Endothelial cell of umbilical vein (primary cell): Measurements from ENCODE around the gene FAM184B. TPM values are rescaled to one million over a fixed set of nuclear protein-coding genes. Genes with fewer than 3 reads are reported as not detected.

Experiments used
- BruUV-seq: library from RNA; stranded (reverse); fragments of 400-500 nt; replicated peaks from 2 replicates; lab custom pipeline; 2021; lab: Mats Ljungman, UMichigan
- CTCF ChIA-PET: fragments of 300-600, 350-600 bp; sonication (Branson Sonifier 250); formaldehyde crosslinking; loops from one replicate; lab custom pipeline; 2021; ENCODE audit warnings: antibody characterized with exemption, inconsistent platforms; lab: Charles Lee
- POLR2A ChIA-PET: fragments of 300-600, 350-600 bp; sonication (Branson Sonifier 250); formaldehyde crosslinking; loops from one replicate; lab custom pipeline; 2021; ENCODE audit warnings: antibody characterized with exemption, inconsistent platforms; lab: Charles Lee
- DNase-seq: peaks from one replicate; pipeline ENCODE4 v3.0.0-alpha.2; 2011; ENCODE audit warnings: low read depth, low spot score
- FAIRE-seq: peaks from 2 replicates; lab custom pipeline; 2011; peaks lifted over from hg19 to GRCh38; lab: Jason Lieb, UNC
- H2AFZ ChIP-seq: 2 replicates; pipeline ENCODE4 v1.6.0; 2012; ENCODE audit warnings: low read depth, low read length, control low read depth, inconsistent platforms
- H3K27ac ChIP-seq: 2 replicates; pipeline ENCODE4 v1.5.1; 2011; ENCODE audit warnings: low read depth, mild to moderate bottlenecking, control low read depth, low read length, moderate library complexity; ENCODE audit not compliant: insufficient read depth
- H3K27me3 ChIP-seq, 2 experiments: 2 replicates each; pipeline versions ENCODE4 v1.6.0 to v1.6.1; 2011; ENCODE audit warnings: low read length in 2 of 2, mixed read lengths in 1 of 2; ENCODE audit not compliant: control insufficient read depth in 2 of 2, insufficient read depth in 2 of 2
- H3K36me3 ChIP-seq, 2 experiments: 2 replicates in 1 of 2; 3 replicates in 1 of 2; pipeline ENCODE4 v1.5.1; 2011; ENCODE audit warnings: low read length in 2 of 2, mild to moderate bottlenecking in 1 of 2, moderate library complexity in 1 of 2; ENCODE audit not compliant: control insufficient read depth in 2 of 2, insufficient read depth in 2 of 2; ENCODE audit errors: extremely low read depth in 1 of 2
- H3K4me1 ChIP-seq: 3 replicates; pipeline ENCODE4 v1.5.1; 2011; ENCODE audit warnings: mild to moderate bottlenecking, low read length; ENCODE audit not compliant: control insufficient read depth, insufficient read depth; ENCODE audit errors: extremely low read depth
- H3K4me2 ChIP-seq: 2 replicates; pipeline ENCODE4 v1.6.1; 2011; ENCODE audit warnings: low read length, control low read depth, mixed read lengths; ENCODE audit not compliant: insufficient read depth
- H3K4me3 ChIP-seq, 3 experiments: fragments of 200-600 bp in 1 of 3; sonication (generic), shearing (Covaris generic) in 1 of 3; replicated peaks in 1 of 3; 2 replicates each; pipeline ENCODE4 v1.5.1; 2011 to 2016; ENCODE audit warnings: control low read depth in 3 of 3, low read length in 3 of 3, mild to moderate bottlenecking in 2 of 3, inconsistent platforms in 1 of 3, low read depth in 1 of 3, moderate library complexity in 1 of 3; ENCODE audit not compliant: insufficient read depth in 1 of 3
- H3K79me2 ChIP-seq: 2 replicates; pipeline ENCODE4 v1.6.0; 2012; ENCODE audit warnings: low read length, inconsistent platforms; ENCODE audit not compliant: control insufficient read depth, insufficient read depth
- H3K9ac ChIP-seq: replicated peaks from 2 replicates; pipeline ENCODE3; 2011; ENCODE audit warnings: low read length, control low read depth; ENCODE audit not compliant: insufficient read depth; ENCODE audit errors: extremely low read depth
- H3K9me1 ChIP-seq: replicated peaks from 3 replicates; pipeline ENCODE4 v1.6.0; 2011; ENCODE audit warnings: mild to moderate bottlenecking, low read length; ENCODE audit not compliant: control insufficient read depth, insufficient read depth; ENCODE audit errors: extremely low read depth
- H3K9me3 ChIP-seq: replicated peaks from 2 replicates; pipeline ENCODE4 v1.5.1; 2012; ENCODE audit warnings: low read length, inconsistent platforms; ENCODE audit not compliant: control insufficient read depth, insufficient read depth
- H4K20me1 ChIP-seq: replicated peaks from 2 replicates; pipeline ENCODE3; 2011; ENCODE audit warnings: mild to moderate bottlenecking, low read length; ENCODE audit not compliant: control insufficient read depth, insufficient read depth; ENCODE audit errors: extremely low read depth
- CTCF ChIP-seq, 2 donors: IDR thresholded peaks; 1 replicate in 1 of 2; 2 replicates in 1 of 2; pipeline ENCODE4 v1.5.1; 2011; ENCODE audit warnings: low read length in 2 of 2, mild to moderate bottlenecking in 2 of 2, moderate library complexity in 2 of 2, control low read depth in 1 of 2, inconsistent platforms in 1 of 2, low read depth in 1 of 2; ENCODE audit not compliant: insufficient read depth in 1 of 2; ENCODE audit errors: extremely low read depth in 1 of 2
- EZH2 ChIP-seq: IDR thresholded peaks from 2 replicates; pipeline ENCODE4 v1.6.1; 2012; ENCODE audit warnings: borderline replicate concordance, low read depth, mild to moderate bottlenecking, moderate library complexity, low read length, inconsistent platforms; ENCODE audit not compliant: severe bottlenecking
- FOS ChIP-seq: IDR thresholded peaks from 2 replicates; pipeline ENCODE4 v1.6.1; 2011; ENCODE audit warnings: mild to moderate bottlenecking, low read length, moderate library complexity, borderline replicate concordance; ENCODE audit not compliant: insufficient read depth
- GATA2 ChIP-seq: IDR thresholded peaks from 2 replicates; pipeline ENCODE4 v1.7.0; 2011; ENCODE audit warnings: low read depth, mild to moderate bottlenecking, moderate library complexity, mixed read lengths, low read length; ENCODE audit not compliant: insufficient read length, insufficient read depth
- JUN ChIP-seq: IDR thresholded peaks from 2 replicates; pipeline ENCODE4 v1.6.1; 2011; ENCODE audit warnings: borderline replicate concordance, low read depth; ENCODE audit not compliant: insufficient read length, insufficient read depth
- MAX ChIP-seq: IDR thresholded peaks from 2 replicates; pipeline ENCODE4 v1.6.1; 2011; ENCODE audit not compliant: insufficient read depth, insufficient read length
- MYC ChIP-seq: IDR thresholded peaks from one replicate; pipeline ENCODE4 v1.6.1; 2011; ENCODE audit warnings: mild to moderate bottlenecking, low read depth, low read length
- POLR2A ChIP-seq: IDR thresholded peaks from 2 replicates; pipeline ENCODE4 v1.6.1; 2012; ENCODE audit warnings: low read depth, mild to moderate bottlenecking, control low read depth, low read length
- POLR2AphosphoS5 ChIP-seq: IDR thresholded peaks from 2 replicates; pipeline ENCODE4 v1.6.1; 2012; ENCODE audit warnings: low read depth, mild to moderate bottlenecking, control low read depth, low read length, moderate library complexity; ENCODE audit not compliant: insufficient read depth
- dilution Hi-C: fragments of 300-500 bp; cut with MboI; formaldehyde crosslinking; loops from one replicate; pipeline ENCODE4 v1.15.0; 2019; ENCODE audit warnings: low sequenced_read_pairs; ENCODE audit not compliant: extremely low pct_ligation_motif_present
- intact Hi-C: fragments of 100-400 bp; cut with micrococcal nuclease; formaldehyde crosslinking; loops from one replicate; pipeline ENCODE4 v1.10.0; 2022
- polyA plus RNA-seq, 4 experiments: library from polyadenylated mRNA; depleted of rRNA in 3 of 4; stranded (reverse) in 3 of 4; unstranded in 1 of 4; fragments of >200 nt; gene quantifications; 2 replicates each; pipeline versions ENCODE4 v1.2.1 to v1.2.3, GENCODE V29; 2011 to 2012; ENCODE audit warnings: missing spikeins in 1 of 4
- total RNA-seq: library from RNA; stranded (reverse); gene quantifications from 2 replicates; pipeline ENCODE4 v1.2.3, GENCODE V29; 2021

The FAM184B gene
- total and polyA plus RNA-seq, 2 donors (not counting 3 experiments of a cell fraction or from before 2014, with no cell fraction given) = not detected

- Histone ChIP-seq H2AFZ (no peak overlapping the region), H3K4me3 (no peak overlapping the region), H3K36me3 (peaks cover 13 to 53% of the 10 kb centered on the region in 2 experiments), H3K79me2 (no peaks in the 10 kb centered on the region), H3K27ac (no peak overlapping the region), H4K20me1 (no peaks in the 10 kb centered on the region), H3K9ac (no peak overlapping the region), H3K4me1 (no peaks in the 10 kb centered on the region), H3K9me3 (no peaks in the 10 kb centered on the region), H3K9me1 (no peaks in the 10 kb centered on the region), H3K27me3 (no peaks in the 10 kb centered on the region), H3K4me2 (no peak overlapping the region)
- FAIRE-seq (no peak), DNase-seq (no peak)
- no TSS peak for BruUV-seq
- dilution Hi-C loops (no loop called here), intact Hi-C loops (loop anchor here (2.0 kb wide), 1 partner anchor 15 kb away; no protein-coding TSS in a partner anchor)
- ChIA-PET POLR2A (no interaction called here), CTCF (no interaction called here)
- TF ChIP-seq JUN (no peak), GATA2 (no peak), MYC (no peak), FOS (no peak), POLR2AphosphoS5 (no peak)
These were observed 185.9 kb downstream of the FAM184B start for GRCh38 chr4:17595471-17596005.

GRCh38 chr4:17589355-17589754 lies 192.1 kb downstream of the FAM184B start:
- H3K27me3 ChIP-seq = no peaks in the 10 kb centered on the region
- no peaks in the 10 kb centered on the region for H3K9me1 ChIP-seq
- intact Hi-C loops (no loop called here), dilution Hi-C loops (no loop called here)
- H3K36me3 ChIP-seq = peaks cover 12 to 46% of the 10 kb centered on the region in 2 experiments
- FAIRE-seq = no peak
- H3K4me1 ChIP-seq = no peaks in the 10 kb centered on the region
- CTCF ChIA-PET = no interaction called here
- H3K79me2 ChIP-seq = no peaks in the 10 kb centered on the region
- no peak for TF ChIP-seq EZH2
- no peak for TF ChIP-seq POLR2A
- TF ChIP-seq GATA2 = no peak
- no peak for TF ChIP-seq MYC
- no peak for TF ChIP-seq POLR2AphosphoS5
- TF ChIP-seq JUN = no peak
- TF ChIP-seq CTCF (IDR thresholded peaks at IDR 0.05; ENCODE audit: extremely low read depth in 1 of 2, insufficient read depth in 1 of 2, low read depth in 1 of 2, low read length in 2 of 2) = no peak
- TF ChIP-seq FOS = no peak
- TF ChIP-seq MAX = no peak
- no peak overlapping the region for H3K9ac ChIP-seq
- POLR2A ChIA-PET = no interaction called here
- no peaks in the 10 kb centered on the region for H3K9me3 ChIP-seq
- H3K27ac ChIP-seq = no peak overlapping the region
- no TSS peak for BruUV-seq
- H4K20me1 ChIP-seq = no peaks in the 10 kb centered on the region
- no peak overlapping the region for H3K4me2 ChIP-seq
- no peak overlapping the region for H3K4me3 ChIP-seq
- DNase-seq = no peak
- H2AFZ ChIP-seq = no peak overlapping the region
